Panc1 (cell line): ENCODE measurements around the gene ZC3H8. TPM values are rescaled to one million over a fixed set of nuclear protein-coding genes. Genes with fewer than 3 reads are reported as not detected.
A peak's percentile ranks its signal among the peaks of the same experiment; 100 is the strongest.

Experiments used
- ATAC-seq: fragments of 200-7000 bp; cut with Tn5 transposase; 2 replicates; pipeline ENCODE4 v1.9.1; 2020; ENCODE audit warnings: mild to moderate bottlenecking, moderate library complexity
- BruUV-seq: library from RNA; stranded (reverse); fragments of 400-500 nt; replicated peaks from 2 replicates; lab custom pipeline; 2021; lab: Mats Ljungman, UMichigan
- CTCF ChIA-PET: fragments of 300-600 bp; sonication (Branson Sonifier 250); formaldehyde crosslinking; loops from one replicate; lab custom pipeline; 2022; ENCODE audit warnings: antibody characterized with exemption; lab: Charles Lee
- POLR2A ChIA-PET: fragments of 300-600 bp; sonication (Branson Sonifier 250); formaldehyde crosslinking; loops from one replicate; lab custom pipeline; 2022; ENCODE audit warnings: antibody characterized with exemption; lab: Charles Lee
- DNase-seq: peaks from one replicate; pipeline ENCODE4 v3.0.0-alpha.2; 2010; ENCODE audit warnings: low read depth, low spot score
- H3K27ac ChIP-seq: 2 replicates; pipeline ENCODE4 v1.5.1; 2011; ENCODE audit warnings: mild to moderate bottlenecking, low read length, inconsistent platforms
- H3K27me3 ChIP-seq: fragments of 200-500 bp; sonication (Bioruptor generic); 2 replicates; pipeline ENCODE4 v1.6.0; 2014; ENCODE audit warnings: low read length, inconsistent platforms; ENCODE audit not compliant: control insufficient read depth, insufficient read depth
- H3K36me3 ChIP-seq: fragments of 200-500 bp; sonication (Bioruptor generic); 2 replicates; pipeline ENCODE4 v1.5.1; 2014; ENCODE audit warnings: inconsistent platforms, mild to moderate bottlenecking, low read length, moderate library complexity; ENCODE audit not compliant: control insufficient read depth, insufficient read depth
- H3K4me1 ChIP-seq: 2 replicates; pipeline ENCODE4 v1.5.1; 2011; ENCODE audit warnings: inconsistent platforms, mild to moderate bottlenecking, low read length, moderate library complexity; ENCODE audit not compliant: control insufficient read depth, insufficient read depth
- H3K4me3 ChIP-seq, 2 experiments: 2 replicates each; pipeline ENCODE4 v1.5.1; 2011 to 2012; ENCODE audit warnings: low read depth in 2 of 2, low read length in 2 of 2, mild to moderate bottlenecking in 2 of 2, inconsistent platforms in 1 of 2, moderate library complexity in 1 of 2
- H3K9me3 ChIP-seq: fragments of 200-500 bp; sonication (Bioruptor generic); 2 replicates; pipeline ENCODE4 v1.5.1; 2014; ENCODE audit warnings: low read depth, mild to moderate bottlenecking, inconsistent platforms, low read length, moderate library complexity; ENCODE audit not compliant: control insufficient read depth, insufficient read depth
- CTCF ChIP-seq: fragments of 450-650 bp; IDR thresholded peaks from 2 replicates; pipeline ENCODE4 v1.5.1; 2017; ENCODE audit warnings: mild to moderate bottlenecking
- POLR2AphosphoS5 ChIP-seq: IDR thresholded peaks from 2 replicates; pipeline ENCODE4 v1.6.1; 2012; ENCODE audit warnings: mild to moderate bottlenecking, low read depth, low read length, moderate library complexity
- REST ChIP-seq, 2 experiments: IDR thresholded peaks; 2 replicates each; pipeline ENCODE4 v1.6.1; 2011 to 2012; ENCODE audit warnings: low read depth in 2 of 2, control low read depth in 1 of 2, low read length in 1 of 2, mild to moderate bottlenecking in 1 of 2, moderate library complexity in 1 of 2; ENCODE audit not compliant: insufficient read depth in 1 of 2
- SIN3A ChIP-seq: IDR thresholded peaks from 2 replicates; pipeline ENCODE4 v1.6.1; 2012; ENCODE audit warnings: low read depth, mild to moderate bottlenecking, low read length, moderate library complexity, borderline replicate concordance; ENCODE audit not compliant: insufficient read depth
- TCF7L2 ChIP-seq: IDR thresholded peaks from 2 replicates; pipeline ENCODE4 v1.6.1; 2011; ENCODE audit warnings: mild to moderate bottlenecking, low read depth, low read length, inconsistent platforms
- in situ Hi-C: cut with HindIII; loops from 2 replicates; pipeline ENCODE4 v1.10.0; 2016; ENCODE audit warnings: low sequenced_read_pairs, low pct_unique_long_range_greater_than_20kb
- intact Hi-C: fragments of 100-400 bp; cut with micrococcal nuclease; formaldehyde crosslinking; loops from one replicate; pipeline ENCODE4 v1.10.0; 2022; ENCODE audit not compliant: unreplicated experiment
- total RNA-seq: library from RNA; stranded (reverse); gene quantifications from one replicate; pipeline ENCODE4 v1.2.1, GENCODE V29; 2021; ENCODE audit not compliant: unreplicated experiment

Gene ZC3H8
- total RNA-seq, 1 experiment from 2014 or later: 4.4 TPM

- BruUV-seq: no TSS peak
- peaks cover 6% of the 10 kb centered on the region; the same call in 1 of the 2 replicates for H3K4me1 ChIP-seq
- ATAC-seq (no peak), DNase-seq (no peak)
- intact Hi-C loops (no loop called here), in situ Hi-C loops (no loop called here)
- ChIA-PET POLR2A (no interaction called here), CTCF (no interaction called here)
- no peaks in the 10 kb centered on the region for H3K36me3 ChIP-seq
- no peaks in the 10 kb centered on the region for H3K9me3 ChIP-seq
- TF ChIP-seq TCF7L2: no peak
- TF ChIP-seq POLR2AphosphoS5: no peak
- no peak for TF ChIP-seq CTCF
- TF ChIP-seq SIN3A: no peak
- TF ChIP-seq REST (IDR thresholded peaks at IDR 0.05; ENCODE audit: insufficient read depth in 1 of 2, low read depth in 2 of 2, low read length in 1 of 2): no peak
- no peak overlapping the region for H3K27ac ChIP-seq
- no peaks in the 10 kb centered on the region for H3K27me3 ChIP-seq
- no peak overlapping the region for H3K4me3 ChIP-seq
These were observed 5.4 kb upstream of the ZC3H8 start for GRCh38 chr2:112260295-112260625.

- in situ Hi-C loops: no loop called here
- intact Hi-C loops: loop anchor here (10.0 kb wide), 1 partner anchor 135 kb away; no protein-coding TSS in a partner anchor
- peak; percentile 65; the same call in 1 of the 2 replicates for ATAC-seq
- Histone ChIP-seq H3K4me3 (peak overlapping the region in 1 of 2 experiments; percentile 19; a peak in 1 of 4 replicates), H3K36me3 (no peaks in the 10 kb centered on the region), H3K27me3 (no peaks in the 10 kb centered on the region), H3K9me3 (no peaks in the 10 kb centered on the region), H3K27ac (no peak overlapping the region), H3K4me1 (peaks cover 6% of the 10 kb centered on the region; the same call in 1 of the 2 replicates)
- peak; percentile 83 for DNase-seq
- no TSS peak for BruUV-seq
- CTCF ChIA-PET: interaction anchor here (0.7 to 1.0 kb wide), 2 partner anchors 15 to 138 kb away, joined by 3 to 4 read pairs; no protein-coding TSS in a partner anchor
- POLR2A ChIA-PET: no interaction called here
- TF ChIP-seq TCF7L2: no peak
- peak; percentile 98 for TF ChIP-seq CTCF
These were observed 4.9 kb upstream of the ZC3H8 start for GRCh38 chr2:112259509-112260294.
